Activated CD8-positive, alpha-beta T cell treated with anti-CD3 and anti-CD28 coated beads for 36 hours (primary cell): ENCODE data around the gene B3GNT5. TPM values are rescaled to one million over a fixed set of nuclear protein-coding genes. Genes with fewer than 3 reads are reported as not detected.

Experiments
- ATAC-seq: fragments of 200-7000 bp; cut with Tn5 transposase; one replicate; pipeline ENCODE4 v1.10.0; 2021; ENCODE audit warnings: mild to moderate bottlenecking, moderate library complexity
- CTCF ChIA-PET: fragments of 350-600 bp; sonication (Branson Sonifier 250); formaldehyde crosslinking; loops from one replicate; lab custom pipeline; 2021; ENCODE audit warnings: antibody characterized with exemption; lab: Charles Lee
- POLR2A ChIA-PET: fragments of 350-600 bp; sonication (Branson Sonifier 250); formaldehyde crosslinking; loops from one replicate; lab custom pipeline; 2021; ENCODE audit warnings: antibody characterized with exemption; lab: Charles Lee
- DNase-seq: peaks from one replicate; pipeline ENCODE4 v3.0.0-alpha.2; 2020
- H3K27ac Mint-ChIP-seq: one replicate; pipeline ENCODE4 v1.8.0; 2021; ENCODE audit warnings: mild to moderate bottlenecking, mixed read lengths
- H3K27me3 Mint-ChIP-seq: one replicate; pipeline ENCODE4 v1.8.0; 2021; ENCODE audit warnings: mixed read lengths
- H3K36me3 Mint-ChIP-seq: one replicate; pipeline ENCODE4 v1.8.0; 2021; ENCODE audit warnings: low read depth, mixed read lengths
- H3K4me1 Mint-ChIP-seq: one replicate; pipeline ENCODE4 v1.8.0; 2021; ENCODE audit warnings: low read depth, mixed read lengths
- H3K4me3 Mint-ChIP-seq: one replicate; pipeline ENCODE4 v1.8.0; 2021; ENCODE audit warnings: mild to moderate bottlenecking, moderate library complexity, mixed read lengths
- H3K9me3 Mint-ChIP-seq: one replicate; pipeline ENCODE4 v1.8.0; 2021; ENCODE audit warnings: mixed read lengths
- CTCF ChIP-seq: fragments of 200-600 bp; IDR thresholded peaks from one replicate; pipeline ENCODE4 v1.8.0; 2022; ENCODE audit warnings: antibody characterized with exemption, mild to moderate bottlenecking
- intact Hi-C: fragments of 100-400 bp; cut with micrococcal nuclease; formaldehyde crosslinking; loops from one replicate; pipeline ENCODE4 v1.10.0; 2022
- total RNA-seq, 2 experiments: library from RNA; stranded (reverse); gene quantifications; one replicate each; pipeline ENCODE4 v1.2.3, GENCODE V29; 2021

The B3GNT5 gene
- total RNA-seq, 2 experiments from 2014 or later: 25.8 to 26.1 TPM

GRCh38 chr3:183210862-183211341, 42.2 kb upstream of the B3GNT5 start:
- H3K9me3 Mint-ChIP-seq: peaks cover 30% of the 10 kb centered on the region
- H3K4me3 Mint-ChIP-seq: peak overlapping the region; percentile 26
- ATAC-seq (peak; percentile 78), DNase-seq (peak; percentile 76)
- no peak for TF ChIP-seq CTCF
- intact Hi-C loops: no loop called here
- H3K36me3 Mint-ChIP-seq: peaks cover 47% of the 10 kb centered on the region
- CTCF ChIA-PET: interaction anchor here (1.6 kb wide), 1 partner anchor 26 kb away, joined by 6 read pairs; no protein-coding TSS in a partner anchor
- H3K27ac Mint-ChIP-seq: peak overlapping the region; percentile 94
- peaks cover 60% of the 10 kb centered on the region for H3K4me1 Mint-ChIP-seq
- POLR2A ChIA-PET: interaction anchor here (0.6 to 1.8 kb wide), 3 partner anchors 13 to 100 kb away, joined by 3 to 6 read pairs (median 3); no protein-coding TSS in a partner anchor
- H3K27me3 Mint-ChIP-seq: no peaks in the 10 kb centered on the region

- CTCF ChIA-PET: interaction anchor here (1.6 kb wide), 1 partner anchor 27 kb away, joined by 6 read pairs; no protein-coding TSS in a partner anchor
These were observed 41.7 kb upstream of the B3GNT5 start for GRCh38 chr3:183211352-183211751.

GRCh38 chr3:183212096-183212495, 41.0 kb upstream of the B3GNT5 start:
- ATAC-seq: no peak
- CTCF ChIA-PET: interaction anchor here (0.9 kb wide), 3 partner anchors 10 to 171 kb away, joined by 3 to 4 read pairs (median 3); no protein-coding TSS in a partner anchor
- Mint-ChIP-seq H3K36me3 (peaks cover 46% of the 10 kb centered on the region), H3K4me1 (peaks cover 50% of the 10 kb centered on the region), H3K4me3 (no peak overlapping the region), H3K27me3 (no peaks in the 10 kb centered on the region), H3K27ac (peak overlapping the region; percentile 94), H3K9me3 (peaks cover 30% of the 10 kb centered on the region)
- no peak for DNase-seq
- POLR2A ChIA-PET: interaction anchor here (1.8 kb wide), 1 partner anchor 73 kb away, joined by 6 read pairs; no protein-coding TSS in a partner anchor
- intact Hi-C loops: no loop called here
- TF ChIP-seq CTCF: no peak

More at GRCh38 chr3:183211352-183211751, 41.7 kb upstream of the B3GNT5 start:
- ATAC-seq: no peak
- POLR2A ChIA-PET: interaction anchor here (0.6 to 1.8 kb wide), 3 partner anchors 13 to 99 kb away, joined by 3 to 6 read pairs (median 3); no protein-coding TSS in a partner anchor
- peaks cover 57% of the 10 kb centered on the region for H3K4me1 Mint-ChIP-seq
- TF ChIP-seq CTCF: no peak
- H3K27me3 Mint-ChIP-seq: no peaks in the 10 kb centered on the region
- intact Hi-C loops: no loop called here
- H3K4me3 Mint-ChIP-seq: no peak overlapping the region
- peaks cover 30% of the 10 kb centered on the region for H3K9me3 Mint-ChIP-seq
- peaks cover 48% of the 10 kb centered on the region for H3K36me3 Mint-ChIP-seq
- peak overlapping the region; percentile 94 for H3K27ac Mint-ChIP-seq
- DNase-seq: no peak

GRCh38 chr3:183212565-183212964, 40.5 kb upstream of the B3GNT5 start:
- peaks cover 46% of the 10 kb centered on the region for H3K4me1 Mint-ChIP-seq
- intact Hi-C loops: no loop called here
- peaks cover 30% of the 10 kb centered on the region for H3K9me3 Mint-ChIP-seq
- peak overlapping the region; percentile 94 for H3K27ac Mint-ChIP-seq
- H3K27me3 Mint-ChIP-seq: no peaks in the 10 kb centered on the region
- no peak for TF ChIP-seq CTCF
- H3K4me3 Mint-ChIP-seq: no peak overlapping the region
- peaks cover 44% of the 10 kb centered on the region for H3K36me3 Mint-ChIP-seq
- ATAC-seq (no peak), DNase-seq (no peak)
- CTCF ChIA-PET: interaction anchor here (0.9 kb wide), 3 partner anchors 9 to 170 kb away, joined by 3 to 4 read pairs (median 3); no protein-coding TSS in a partner anchor
- POLR2A ChIA-PET: interaction anchor here (1.8 kb wide), 1 partner anchor 73 kb away, joined by 6 read pairs; no protein-coding TSS in a partner anchor
